Loucy (cell line): ENCODE measurements around the gene HAUS2.

Experiments used
- H2AFZ ChIP-seq: fragments of 200-600 bp; sonication (generic); 2 replicates; pipeline ENCODE4 v1.6.0; 2016; ENCODE audit warnings: antibody characterized with exemption, mild to moderate bottlenecking, low read length, moderate library complexity
- H3F3A ChIP-seq: fragments of 200-600 bp; 2 replicates; pipeline ENCODE4 v1.6.0; 2016; ENCODE audit warnings: antibody characterized with exemption, low read depth, mild to moderate bottlenecking
- H3K27me3 ChIP-seq: fragments of 200-600 bp; sonication (generic); 2 replicates; pipeline ENCODE4 v1.6.1; 2014; ENCODE audit warnings: low read length, mild to moderate bottlenecking; ENCODE audit not compliant: insufficient read depth, poor library complexity, severe bottlenecking
- H3K36me3 ChIP-seq: fragments of 200-600 bp; sonication (generic); 2 replicates; pipeline ENCODE4 v1.6.1; 2016; ENCODE audit warnings: low read length; ENCODE audit not compliant: insufficient read depth
- H3K4me1 ChIP-seq: fragments of 200-600 bp; sonication (generic); 2 replicates; pipeline ENCODE4 v1.5.1; 2014; ENCODE audit warnings: low read length, mild to moderate bottlenecking; ENCODE audit not compliant: insufficient read depth, poor library complexity, severe bottlenecking
- H3K4me2 ChIP-seq: fragments of 200-600 bp; sonication (generic); 2 replicates; pipeline ENCODE4 v1.6.0; 2014; ENCODE audit warnings: antibody characterized with exemption, low read length, low read depth, mild to moderate bottlenecking; ENCODE audit not compliant: poor library complexity, severe bottlenecking
- H3K4me3 ChIP-seq: fragments of 200-600 bp; sonication (generic); 2 replicates; pipeline ENCODE4 v1.5.1; 2014; ENCODE audit warnings: low read length, mild to moderate bottlenecking, mixed read lengths; ENCODE audit not compliant: poor library complexity, severe bottlenecking
- H3K79me2 ChIP-seq: fragments of 200-600 bp; sonication (generic); 2 replicates; pipeline ENCODE4 v1.6.1; 2014; ENCODE audit warnings: low read length; ENCODE audit not compliant: insufficient read depth
- H3K9ac ChIP-seq: fragments of 200-600 bp; sonication (generic); 2 replicates; pipeline ENCODE4 v1.6.0; 2014; ENCODE audit warnings: mild to moderate bottlenecking, low read depth, low read length, moderate library complexity; ENCODE audit not compliant: poor library complexity, severe bottlenecking
- H3K9me2 ChIP-seq: fragments of 200-600 bp; sonication (generic); replicated peaks from 2 replicates; pipeline ENCODE4 v1.6.1; 2016; ENCODE audit warnings: low read depth, low read length, mixed read lengths
- H3K9me3 ChIP-seq: fragments of 200-600 bp; sonication (generic); 2 replicates; pipeline ENCODE4 v1.6.1; 2014; ENCODE audit warnings: mild to moderate bottlenecking, antibody characterized with exemption, low read length, low read depth; ENCODE audit not compliant: insufficient read depth
- H4K20me1 ChIP-seq: fragments of 200-600 bp; sonication (generic); 2 replicates; pipeline ENCODE4 v1.6.0; 2014; ENCODE audit warnings: antibody characterized with exemption, low read length, mild to moderate bottlenecking; ENCODE audit not compliant: insufficient read depth, poor library complexity, severe bottlenecking
- EZH2phosphoT487 ChIP-seq: fragments of 200-600 bp; IDR thresholded peaks from 2 replicates; pipeline ENCODE4 v1.6.1; 2018; ENCODE audit warnings: antibody characterized with exemption, mild to moderate bottlenecking, moderate library complexity, borderline replicate concordance
- TF ChIP-seq, protein P1 (sequence below): fragments of 200-600 bp; sonication (generic); conservative IDR thresholded peaks from 2 replicates; pipeline ENCODE4 v1.5.1; 2014; ENCODE audit warnings: mild to moderate bottlenecking, antibody characterized with exemption, low read length

Gene HAUS2

DNA sequence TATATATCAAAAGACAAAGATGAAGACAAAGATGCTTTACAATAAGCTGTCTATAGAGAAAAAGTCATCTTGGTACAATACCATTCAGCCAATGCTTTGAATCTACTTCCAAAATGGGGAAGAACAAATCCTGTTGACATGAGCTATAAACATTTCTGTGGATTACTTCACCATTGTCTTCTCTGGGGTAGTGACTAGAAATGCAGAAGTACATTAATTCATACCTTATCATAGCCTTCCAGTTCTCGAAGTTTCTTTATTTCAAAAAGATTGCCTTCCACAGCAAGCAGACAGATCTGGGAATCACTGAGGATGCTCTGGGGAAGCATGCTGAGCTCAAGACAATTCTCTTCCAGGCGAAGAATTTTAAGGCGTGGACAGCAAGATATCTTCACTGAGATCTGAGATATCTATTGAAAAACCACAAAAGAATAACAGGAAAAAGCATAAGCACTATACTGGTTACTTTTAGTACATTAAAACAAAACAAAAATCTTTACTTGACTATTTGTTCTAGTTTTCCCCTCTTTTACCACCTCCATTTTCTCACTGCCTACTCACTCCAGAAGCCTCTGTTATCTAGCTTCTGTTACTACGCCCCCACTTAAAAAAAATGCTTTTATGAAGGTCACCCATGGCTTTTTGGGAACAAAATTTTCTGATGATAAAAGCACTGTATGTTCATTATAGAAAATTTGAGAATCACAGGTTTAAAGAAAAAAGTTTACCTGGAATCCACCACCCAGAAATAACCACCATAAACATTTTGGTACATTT, 3.6 kb upstream of the HAUS2 start:
- H3K79me2 ChIP-seq, result peaks cover 52% of the 10 kb centered on the region

DNA sequence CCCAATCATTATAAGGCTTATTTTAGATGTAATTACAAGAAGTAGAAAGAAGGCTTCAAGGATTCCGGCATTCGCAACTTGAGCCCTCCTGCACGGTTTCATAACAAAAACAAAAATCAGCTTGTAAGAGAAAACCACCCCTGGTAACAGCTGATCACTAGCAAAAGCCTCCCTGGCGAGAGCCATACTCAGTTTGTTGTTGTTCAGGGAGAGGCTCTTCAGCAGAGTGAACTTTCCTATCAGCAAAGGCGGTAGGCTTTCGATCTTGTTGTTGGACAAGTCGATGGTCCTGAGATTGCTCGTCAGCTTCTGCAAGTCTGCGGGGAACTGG, 755 bp upstream of the HAUS2 start:
- no peak for TF ChIP-seq EZH2phosphoT487
- TF ChIP-seq, protein P1, sequence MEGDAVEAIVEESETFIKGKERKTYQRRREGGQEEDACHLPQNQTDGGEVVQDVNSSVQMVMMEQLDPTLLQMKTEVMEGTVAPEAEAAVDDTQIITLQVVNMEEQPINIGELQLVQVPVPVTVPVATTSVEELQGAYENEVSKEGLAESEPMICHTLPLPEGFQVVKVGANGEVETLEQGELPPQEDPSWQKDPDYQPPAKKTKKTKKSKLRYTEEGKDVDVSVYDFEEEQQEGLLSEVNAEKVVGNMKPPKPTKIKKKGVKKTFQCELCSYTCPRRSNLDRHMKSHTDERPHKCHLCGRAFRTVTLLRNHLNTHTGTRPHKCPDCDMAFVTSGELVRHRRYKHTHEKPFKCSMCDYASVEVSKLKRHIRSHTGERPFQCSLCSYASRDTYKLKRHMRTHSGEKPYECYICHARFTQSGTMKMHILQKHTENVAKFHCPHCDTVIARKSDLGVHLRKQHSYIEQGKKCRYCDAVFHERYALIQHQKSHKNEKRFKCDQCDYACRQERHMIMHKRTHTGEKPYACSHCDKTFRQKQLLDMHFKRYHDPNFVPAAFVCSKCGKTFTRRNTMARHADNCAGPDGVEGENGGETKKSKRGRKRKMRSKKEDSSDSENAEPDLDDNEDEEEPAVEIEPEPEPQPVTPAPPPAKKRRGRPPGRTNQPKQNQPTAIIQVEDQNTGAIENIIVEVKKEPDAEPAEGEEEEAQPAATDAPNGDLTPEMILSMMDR, result no peak
- H3K9me2 ChIP-seq, result no peaks in the 10 kb centered on the region
- peak overlapping the region; percentile 90 for H3K4me3 ChIP-seq
- no peaks in the 10 kb centered on the region for H3K27me3 ChIP-seq
- H3K9ac ChIP-seq, result peak overlapping the region; percentile 87
- peaks cover 7% of the 10 kb centered on the region; the same call in 1 of the 2 replicates for H3K36me3 ChIP-seq
- H3K4me1 ChIP-seq, result peaks cover 68% of the 10 kb centered on the region
- H3K9me3 ChIP-seq, result no peaks in the 10 kb centered on the region
- peak overlapping the region; percentile 91 for H2AFZ ChIP-seq
- peak overlapping the region; percentile 85 for H3K4me2 ChIP-seq
- H3K79me2 ChIP-seq, result peaks cover 80% of the 10 kb centered on the region
- H3F3A ChIP-seq, result no peaks in the 10 kb centered on the region
- peaks cover 14% of the 10 kb centered on the region for H4K20me1 ChIP-seq

More for the DNA sequence above, 3.6 kb upstream of the HAUS2 start:
- peaks cover 7% of the 10 kb centered on the region; the same call in 1 of the 2 replicates for H3K36me3 ChIP-seq
- peak overlapping the region; percentile 87 for H3K9ac ChIP-seq
- no peaks in the 10 kb centered on the region for H3K9me2 ChIP-seq
- no peak overlapping the region for H2AFZ ChIP-seq
- peak overlapping the region; percentile 85 for H3K4me2 ChIP-seq
- H3K9me3 ChIP-seq, result no peaks in the 10 kb centered on the region
- no peaks in the 10 kb centered on the region for H3F3A ChIP-seq
- TF ChIP-seq, protein P1, result no peak
- TF ChIP-seq EZH2phosphoT487, result no peak
- no peaks in the 10 kb centered on the region for H3K27me3 ChIP-seq
- H3K4me3 ChIP-seq, result peak overlapping the region; percentile 90
- peaks cover 14% of the 10 kb centered on the region for H4K20me1 ChIP-seq
- H3K4me1 ChIP-seq, result peaks cover 49% of the 10 kb centered on the region

DNA sequence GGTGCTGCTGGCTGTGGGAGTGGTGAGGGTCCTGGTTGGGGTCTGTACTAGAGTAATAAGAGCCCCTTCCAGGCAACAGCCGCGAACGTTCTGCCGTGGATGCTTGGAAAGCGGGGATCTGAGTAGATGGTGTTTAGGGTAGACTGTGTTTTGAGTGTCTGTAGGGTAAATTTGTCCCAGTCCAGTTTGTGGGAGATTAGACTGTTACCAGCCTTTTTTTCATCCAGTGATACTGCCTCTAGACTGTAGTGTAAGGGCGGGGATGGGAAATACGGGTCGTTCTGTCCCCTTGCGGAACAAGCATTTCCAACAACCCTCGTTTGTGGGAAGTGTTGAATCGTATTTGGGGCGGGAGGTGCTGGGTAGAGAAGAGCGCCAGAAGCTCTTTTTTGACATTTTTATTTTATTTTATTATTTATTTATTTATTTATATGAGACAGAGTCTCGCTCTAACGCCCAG, 424 bp downstream of the HAUS2 start:
- H3K79me2 ChIP-seq, result peaks cover 92% of the 10 kb centered on the region
- peak overlapping the region; percentile 90 for H3K4me3 ChIP-seq
- H3K9me2 ChIP-seq, result no peaks in the 10 kb centered on the region
- TF ChIP-seq EZH2phosphoT487, result no peak
- TF ChIP-seq, protein P1, result no peak
- H2AFZ ChIP-seq, result peak overlapping the region; percentile 91
- H3K36me3 ChIP-seq, result no peaks in the 10 kb centered on the region
- H3F3A ChIP-seq, result no peaks in the 10 kb centered on the region
- H3K4me2 ChIP-seq, result peak overlapping the region; percentile 96
- peaks cover 66% of the 10 kb centered on the region for H3K4me1 ChIP-seq
- peak overlapping the region; percentile 87 for H3K9ac ChIP-seq
- no peaks in the 10 kb centered on the region for H3K27me3 ChIP-seq
- no peaks in the 10 kb centered on the region for H3K9me3 ChIP-seq
- H4K20me1 ChIP-seq, result peaks cover 18% of the 10 kb centered on the region
